GM21367 (cell line): ENCODE results near the gene SEMA6B.
"Not testable (repeated sequence)": the region's sequence is repeated elsewhere in the genome, so short reads cannot be mapped to it uniquely, and the experiment has no call there.

Source experiments
- ATAC-seq: cut with Tn5 transposase; IDR thresholded peaks from one replicate; pipeline ENCODE4 v1.9.1; 2021; ENCODE audit not compliant: unreplicated experiment

SEMA6B gene

GRCh38 chr19:4553092-4553695 lies 6.3 kb downstream of the SEMA6B start:
- no peak for ATAC-seq

GRCh38 chr19:4552525-4552819 lies 7.0 kb downstream of the SEMA6B start:
- no peak for ATAC-seq

GRCh38 chr19:4550479-4551050 lies 8.9 kb downstream of the SEMA6B start:
- no peak for ATAC-seq

- ATAC-seq, result no peak
These were observed 9.5 kb downstream of the SEMA6B start for GRCh38 chr19:4550018-4550417.

GRCh38 chr19:4548238-4548584 lies 11.3 kb downstream of the SEMA6B start:
- no peak for ATAC-seq

- no peak for ATAC-seq
These were observed 11.9 kb downstream of the SEMA6B start for GRCh38 chr19:4547303-4548237.

GRCh38 chr19:4543842-4544647 lies 15.4 kb downstream of the SEMA6B start:
- ATAC-seq, result no peak

GRCh38 chr19:4542896-4543841 lies 16.3 kb downstream of the SEMA6B start:
- ATAC-seq, result no peak

- ATAC-seq, result not testable (repeated sequence)
These were observed 17.7 kb downstream of the SEMA6B start for GRCh38 chr19:4541806-4542145.

GRCh38 chr19:4541114-4541805 lies 18.2 kb downstream of the SEMA6B start:
- ATAC-seq, result no peak

GRCh38 chr19:4539693-4540581 lies 19.5 kb downstream of the SEMA6B start, which contains the start of gene LRG1:
Gene LRG1 (minus strand): TSS chr19:4540036. CDS start chr19:4540013, 23 bp downstream.
- ATAC-seq, result no peak

- ATAC-seq, result no peak
These were observed 20.3 kb downstream of the SEMA6B start for GRCh38 chr19:4539169-4539692.

GRCh38 chr19:4538601-4538954 lies 20.9 kb downstream of the SEMA6B start:
- ATAC-seq, result no peak

GRCh38 chr19:4537953-4538600 lies 21.4 kb downstream of the SEMA6B start:
- ATAC-seq, result no peak

GRCh38 chr19:4536798-4537197 lies 22.7 kb downstream of the SEMA6B start:
- no peak for ATAC-seq

GRCh38 chr19:4534836-4535658 lies 24.4 kb downstream of the SEMA6B start, which contains the start of gene PLIN5:
Gene PLIN5 (minus strand): TSS chr19:4535224. CDS start chr19:4534074, 1,150 bp downstream.
- no peak for ATAC-seq

- ATAC-seq, result no peak
These were observed 25.6 kb downstream of the SEMA6B start for GRCh38 chr19:4533835-4534424.
